IMR-90 (cell line): ENCODE data around the gene SDK1.

Experiments
- MAZ ChIP-seq: IDR thresholded peaks from 2 replicates; pipeline ENCODE4 v1.6.1; 2012; ENCODE audit warnings: low read depth, mild to moderate bottlenecking, low read length, improper control_type of control experiment, moderate library complexity, borderline replicate concordance
- POLR2A ChIP-seq: IDR thresholded peaks from 2 replicates; pipeline ENCODE4 v1.6.1; 2012; ENCODE audit warnings: mild to moderate bottlenecking, low read depth, low read length
- RCOR1 ChIP-seq: IDR thresholded peaks from 2 replicates; pipeline ENCODE4 v1.6.1; 2012; ENCODE audit warnings: mild to moderate bottlenecking, low read length, improper control_type of control experiment; ENCODE audit not compliant: insufficient replicate concordance
- TF ChIP-seq, protein P1 (sequence below): conservative IDR thresholded peaks from 2 replicates; pipeline ENCODE4 v1.5.1; 2012; ENCODE audit warnings: mild to moderate bottlenecking, low read depth, low read length, improper control_type of control experiment

DNA sequence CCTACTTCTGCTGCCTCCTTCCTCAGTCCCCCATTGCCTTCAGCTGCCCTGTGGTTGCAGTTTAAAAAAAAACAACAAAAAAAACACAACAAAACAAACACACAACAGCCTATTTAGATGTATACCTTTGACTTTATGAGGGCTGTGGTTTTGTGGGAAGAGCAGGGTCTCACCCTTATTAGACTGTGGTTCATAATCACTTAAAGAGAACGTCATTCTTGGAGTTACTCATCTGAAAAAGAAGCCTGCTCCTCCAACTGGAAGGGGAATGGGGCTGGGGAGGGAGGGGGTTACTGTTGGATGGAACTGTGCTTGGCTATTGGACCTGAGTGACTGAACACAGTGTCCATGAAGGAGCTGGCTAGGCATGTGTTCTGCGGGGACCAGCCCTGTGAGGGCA, 48.1 kb downstream of the SDK1 start:
- TF ChIP-seq, protein P1, sequence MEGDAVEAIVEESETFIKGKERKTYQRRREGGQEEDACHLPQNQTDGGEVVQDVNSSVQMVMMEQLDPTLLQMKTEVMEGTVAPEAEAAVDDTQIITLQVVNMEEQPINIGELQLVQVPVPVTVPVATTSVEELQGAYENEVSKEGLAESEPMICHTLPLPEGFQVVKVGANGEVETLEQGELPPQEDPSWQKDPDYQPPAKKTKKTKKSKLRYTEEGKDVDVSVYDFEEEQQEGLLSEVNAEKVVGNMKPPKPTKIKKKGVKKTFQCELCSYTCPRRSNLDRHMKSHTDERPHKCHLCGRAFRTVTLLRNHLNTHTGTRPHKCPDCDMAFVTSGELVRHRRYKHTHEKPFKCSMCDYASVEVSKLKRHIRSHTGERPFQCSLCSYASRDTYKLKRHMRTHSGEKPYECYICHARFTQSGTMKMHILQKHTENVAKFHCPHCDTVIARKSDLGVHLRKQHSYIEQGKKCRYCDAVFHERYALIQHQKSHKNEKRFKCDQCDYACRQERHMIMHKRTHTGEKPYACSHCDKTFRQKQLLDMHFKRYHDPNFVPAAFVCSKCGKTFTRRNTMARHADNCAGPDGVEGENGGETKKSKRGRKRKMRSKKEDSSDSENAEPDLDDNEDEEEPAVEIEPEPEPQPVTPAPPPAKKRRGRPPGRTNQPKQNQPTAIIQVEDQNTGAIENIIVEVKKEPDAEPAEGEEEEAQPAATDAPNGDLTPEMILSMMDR = no peak
- TF ChIP-seq POLR2A = no peak
- no peak for TF ChIP-seq RCOR1
- no peak for TF ChIP-seq MAZ
